Activated CD4-positive, CD25-positive, alpha-beta regulatory T cell treated with anti-CD3 and anti-CD28 coated beads, Interleukin-2, amount 50 U/mL, for 24 hours (primary cell): ENCODE results near the gene ANKRD60.
A peak's percentile ranks its signal among the peaks of the same experiment; 100 is the strongest.

Experiments used
- ATAC-seq, 2 donors: fragments of 150-1000 bp; cut with Tn5 transposase; one replicate each; pipeline ENCODE4 v1.10.0; 2021; ENCODE audit warnings: mild to moderate bottlenecking in 1 of 2, moderate library complexity in 1 of 2

ANKRD60 gene

DNA sequence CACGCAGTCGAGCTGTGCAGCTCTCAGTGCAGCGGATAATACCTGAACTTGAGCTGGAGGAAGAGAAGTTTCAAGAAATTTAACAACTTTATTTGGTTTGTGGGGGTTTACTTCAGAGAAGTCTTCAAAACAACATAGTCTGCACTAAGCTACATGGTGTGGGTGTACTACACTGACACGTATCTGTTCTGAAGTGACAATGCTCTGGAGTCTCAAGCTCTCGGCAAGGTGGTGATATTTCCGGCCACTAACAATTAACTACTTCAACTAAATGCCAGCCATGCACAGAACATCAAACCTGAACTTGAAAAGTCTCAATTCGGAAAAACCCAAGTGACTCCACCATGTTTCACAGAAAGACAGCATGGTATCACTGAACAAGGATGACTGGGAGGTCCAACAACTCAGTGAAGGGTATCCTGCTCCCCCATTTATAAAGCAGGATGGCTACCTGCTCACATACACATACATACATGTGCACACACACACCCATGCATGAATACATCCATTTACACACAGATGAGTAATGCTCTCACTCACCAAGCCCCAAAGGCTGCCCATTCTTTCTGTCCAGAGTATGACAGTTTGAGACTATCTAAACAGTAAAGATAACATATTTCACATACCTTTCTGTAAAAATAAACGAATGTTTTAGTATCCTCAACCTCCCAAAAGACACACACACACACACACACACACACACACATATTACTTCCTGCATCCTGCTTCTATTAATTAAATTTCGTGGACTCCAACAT is 15.4 kb upstream of the ANKRD60 start:
- ATAC-seq = peak; percentile 21 to 30

DNA sequence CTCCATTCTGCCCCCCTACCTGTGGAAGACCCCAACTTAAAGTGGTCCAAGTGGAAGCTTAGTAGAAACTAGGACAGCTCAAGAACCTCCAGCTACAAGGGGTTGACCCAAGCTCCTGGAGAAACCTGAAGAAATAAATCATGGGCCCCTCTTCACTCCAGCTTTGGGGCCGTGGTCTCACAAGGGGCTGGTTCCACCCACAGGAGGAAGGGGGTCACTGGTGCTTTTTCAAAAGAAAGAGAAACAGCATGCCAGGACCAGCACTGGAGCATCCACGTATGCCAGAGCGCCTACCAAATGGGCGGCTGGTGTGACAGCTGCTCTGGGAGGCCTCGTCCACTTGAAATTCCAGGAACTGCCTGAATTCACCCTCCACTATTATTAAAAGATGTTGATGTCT is 14.4 kb upstream of the ANKRD60 start:
- ATAC-seq = no peak

DNA sequence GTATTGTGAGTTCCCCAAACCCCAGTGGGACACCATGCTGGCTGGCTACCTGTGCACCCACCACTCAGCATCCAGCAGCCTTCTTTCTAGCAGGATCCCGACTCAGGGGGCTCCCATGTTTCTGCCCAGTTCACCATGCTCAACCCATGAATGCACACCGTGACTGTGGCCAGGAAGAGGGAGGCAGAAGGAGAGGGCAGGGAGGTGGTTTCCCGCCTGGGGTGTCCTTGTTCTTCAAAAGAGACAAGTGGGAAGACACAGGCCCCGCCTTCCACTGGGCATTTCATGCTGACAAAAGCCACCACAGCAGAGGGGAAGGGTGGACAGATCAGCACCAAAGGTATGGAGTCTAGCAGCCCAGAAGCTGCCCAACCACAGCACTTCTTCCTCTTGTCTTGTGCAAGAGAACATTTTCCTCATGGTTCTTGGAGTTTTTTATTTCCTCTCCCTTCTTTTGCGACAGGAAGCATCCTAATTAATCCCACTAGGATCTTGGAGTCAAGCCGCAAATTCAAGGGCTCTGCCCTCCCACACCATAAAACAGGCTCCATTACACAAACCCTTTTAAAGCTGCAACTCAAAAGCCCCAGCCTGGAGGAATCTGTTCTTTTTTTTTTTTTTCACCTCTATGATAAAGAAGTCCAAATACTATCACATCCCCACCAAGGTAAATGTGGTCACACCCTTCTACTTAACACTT is 13.5 kb upstream of the ANKRD60 start:
- no peak for ATAC-seq

- no peak for ATAC-seq
Observed at GRCh38 chr20:58240471-58240870, 12.0 kb upstream of the ANKRD60 start.

GRCh38 chr20:58239216-58239615 is 10.8 kb upstream of the ANKRD60 start:
- no peak for ATAC-seq

DNA sequence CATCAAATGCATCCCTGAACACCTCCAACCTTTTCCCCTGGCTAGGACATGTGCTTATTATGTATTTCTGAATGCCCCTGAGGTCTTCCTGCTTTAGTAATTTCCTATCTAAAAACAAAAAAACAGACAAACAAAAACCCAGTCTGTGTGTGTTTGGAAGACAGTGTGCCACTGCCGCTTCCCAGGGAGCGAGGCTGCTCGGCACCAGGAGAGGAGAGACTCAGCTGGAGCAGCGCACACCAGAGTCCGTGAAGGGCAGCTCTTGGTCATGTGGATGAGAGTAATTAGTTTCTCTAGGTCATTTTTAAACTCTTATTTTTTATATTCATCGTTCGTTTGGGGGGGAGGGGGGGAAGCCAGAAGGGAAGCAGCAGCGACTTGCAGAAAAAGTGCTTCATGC is 10.0 kb upstream of the ANKRD60 start:
- ATAC-seq = no peak

GRCh38 chr20:58237318-58238132 is 9.1 kb upstream of the ANKRD60 start:
- no peak for ATAC-seq

GRCh38 chr20:58236612-58237317 is 8.3 kb upstream of the ANKRD60 start:
- ATAC-seq = peak; percentile 88 to 94

GRCh38 chr20:58235010-58235409 is 6.6 kb upstream of the ANKRD60 start:
- ATAC-seq = peak in 1 of 2 donors; percentile 38

- no peak for ATAC-seq
Observed at GRCh38 chr20:58233881-58234528, 5.6 kb upstream of the ANKRD60 start.

DNA sequence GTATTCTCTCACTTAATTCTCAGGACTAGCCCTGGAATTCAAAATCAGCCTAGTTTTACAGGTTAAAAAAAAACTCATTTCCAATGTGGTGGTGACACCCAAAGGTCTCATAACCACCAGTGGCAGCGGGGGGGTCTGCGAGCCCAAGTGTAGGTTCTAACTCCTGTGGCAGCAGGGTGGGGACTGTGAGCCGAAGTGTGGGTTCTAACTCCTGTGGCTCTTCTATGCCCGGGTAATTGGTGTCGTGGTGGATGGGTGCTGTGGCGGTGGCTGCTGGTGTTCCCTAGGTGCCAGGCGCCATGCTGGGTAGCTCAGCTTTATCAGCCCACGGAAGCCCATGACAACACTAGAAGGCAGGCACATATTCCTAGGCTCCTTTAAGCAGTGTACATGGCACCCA is 4.9 kb upstream of the ANKRD60 start:
- no peak for ATAC-seq

DNA sequence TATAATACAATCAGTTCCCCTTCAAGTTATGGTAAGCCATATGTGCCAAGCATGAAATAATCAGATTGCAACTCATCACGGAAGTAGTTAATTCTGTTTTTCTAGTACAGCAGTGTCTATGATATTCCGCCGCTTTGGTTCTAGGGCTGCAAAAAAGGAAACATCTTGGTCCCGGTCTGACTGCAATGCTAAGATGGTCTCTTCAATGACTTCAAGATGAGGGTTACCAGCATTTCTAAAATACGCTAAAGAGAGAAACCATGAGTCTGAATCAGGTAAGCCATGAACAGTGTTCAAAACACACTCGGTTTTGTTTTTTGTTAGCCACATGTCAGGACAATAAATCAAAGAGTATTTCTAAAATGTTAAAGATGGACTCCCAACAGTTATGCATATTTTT is 3.2 kb upstream of the ANKRD60 start:
- ATAC-seq = no peak

DNA sequence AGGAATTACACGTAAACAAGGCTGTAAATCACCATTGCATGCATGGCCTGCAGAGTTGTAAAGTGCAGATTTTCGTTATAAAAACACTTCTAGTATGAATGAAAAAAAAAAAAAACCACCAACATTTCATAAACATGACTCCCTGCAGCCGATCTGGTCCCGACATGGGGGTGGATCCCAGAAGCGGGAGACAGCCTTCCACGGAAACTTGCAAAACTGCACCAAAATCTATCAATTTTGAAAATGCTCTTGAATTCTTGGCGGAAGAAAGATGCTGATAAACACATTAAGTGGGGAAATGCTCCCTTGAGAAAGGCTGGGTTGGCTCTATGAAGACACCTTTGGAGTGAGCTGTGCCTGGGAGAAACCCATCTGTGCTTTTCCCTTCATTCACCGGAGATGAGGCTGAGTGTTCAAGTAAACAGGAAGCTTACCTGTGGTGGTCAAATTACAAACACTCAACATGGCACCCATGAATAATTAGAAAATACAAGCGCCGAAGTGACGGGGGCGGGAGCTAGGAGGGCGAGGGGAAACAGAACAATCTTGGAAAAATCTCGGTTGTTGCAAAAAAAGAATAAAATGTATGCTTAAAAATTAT is 845 bp upstream of the ANKRD60 start:
- no peak for ATAC-seq

DNA sequence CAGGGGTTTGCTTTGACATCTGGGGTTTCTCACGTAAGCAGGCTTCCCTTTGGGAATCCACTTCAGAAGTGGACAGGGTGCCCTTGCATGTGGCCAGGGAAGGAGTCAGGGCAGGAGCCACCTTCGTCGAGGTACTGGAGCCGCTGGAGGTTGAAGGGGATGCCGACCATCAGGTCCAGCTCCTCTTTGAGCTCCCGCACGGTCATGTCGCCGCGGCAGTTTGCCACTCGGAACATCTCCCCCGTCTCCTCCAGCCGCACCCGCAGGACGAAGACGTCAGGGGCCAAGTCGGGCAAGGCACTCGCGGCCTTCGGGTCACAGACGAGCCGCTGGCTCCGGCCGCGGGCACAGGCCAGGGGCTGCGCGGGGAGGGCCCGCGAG is 360 bp downstream of the ANKRD60 start:
- ATAC-seq = no peak

DNA sequence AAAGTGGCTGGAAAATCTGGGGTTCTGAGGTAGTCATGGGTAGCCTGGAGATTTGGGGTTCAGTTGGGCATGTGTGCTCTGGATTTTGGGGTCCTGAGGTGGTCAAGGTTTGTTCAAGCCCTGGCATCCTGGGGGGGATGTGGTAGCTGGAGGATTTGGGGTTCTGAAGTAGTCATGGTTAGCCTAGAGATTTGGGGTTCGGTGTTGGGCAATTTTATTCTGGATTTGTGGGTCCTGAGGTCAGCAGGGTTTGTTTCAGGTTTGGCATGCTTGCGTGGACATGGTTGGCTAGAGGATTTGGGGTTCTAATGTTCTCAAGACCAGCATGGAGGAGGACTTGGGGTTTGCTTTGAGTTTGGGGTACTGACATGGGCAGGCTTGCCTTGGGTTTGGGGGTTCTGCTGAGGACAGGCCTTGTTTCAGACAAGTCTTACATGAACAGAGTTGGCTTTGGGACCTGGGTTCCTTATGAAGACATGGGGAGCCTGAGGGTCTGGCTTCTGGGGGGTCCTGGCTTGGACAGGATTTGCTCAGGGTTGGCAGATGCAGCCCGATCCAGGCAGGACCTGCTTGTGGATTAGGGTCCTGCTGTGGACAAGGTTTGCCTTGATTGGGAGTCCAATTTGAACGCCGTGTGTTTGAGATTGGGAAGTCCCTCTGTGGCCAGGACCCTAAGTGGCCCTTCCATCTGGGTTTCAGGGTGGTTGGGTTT is 906 bp downstream of the ANKRD60 start:
- no peak for ATAC-seq

DNA sequence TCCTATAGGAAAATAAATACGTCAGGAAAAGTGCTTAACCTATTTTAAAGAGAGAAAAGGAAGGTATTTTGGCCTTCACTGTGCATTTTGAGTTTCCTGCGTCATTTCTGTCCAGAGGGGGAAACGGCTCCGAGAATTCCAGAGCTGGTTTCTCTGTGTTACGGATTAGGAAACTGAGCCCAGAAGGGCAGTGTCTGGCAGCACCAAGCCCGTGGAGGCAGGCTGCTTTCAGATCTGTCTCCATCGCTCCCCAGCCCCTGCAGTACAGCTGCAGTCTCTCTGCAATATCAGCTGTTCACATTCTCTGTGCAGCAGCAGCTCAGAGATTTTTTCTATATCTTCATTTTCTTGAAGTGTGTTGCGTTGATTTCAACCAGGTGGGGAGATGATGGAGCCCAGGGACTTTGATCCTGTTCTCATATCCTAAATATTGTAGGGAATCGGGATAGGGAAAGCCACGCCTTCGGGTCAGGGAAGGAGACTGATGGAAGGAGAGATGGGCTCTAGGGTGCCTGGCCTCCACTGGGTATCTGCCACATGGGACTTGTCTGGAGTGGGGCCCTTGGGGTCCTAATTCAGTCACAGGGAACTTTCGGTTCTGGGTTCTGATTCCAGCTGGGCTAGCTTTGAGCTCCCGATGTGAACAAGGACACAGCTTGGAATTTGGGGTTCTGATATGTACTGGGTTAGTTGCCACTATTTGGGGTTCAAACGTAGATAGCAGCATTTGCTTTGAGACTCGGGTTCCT is 2.8 kb downstream of the ANKRD60 start:
- no peak for ATAC-seq

DNA sequence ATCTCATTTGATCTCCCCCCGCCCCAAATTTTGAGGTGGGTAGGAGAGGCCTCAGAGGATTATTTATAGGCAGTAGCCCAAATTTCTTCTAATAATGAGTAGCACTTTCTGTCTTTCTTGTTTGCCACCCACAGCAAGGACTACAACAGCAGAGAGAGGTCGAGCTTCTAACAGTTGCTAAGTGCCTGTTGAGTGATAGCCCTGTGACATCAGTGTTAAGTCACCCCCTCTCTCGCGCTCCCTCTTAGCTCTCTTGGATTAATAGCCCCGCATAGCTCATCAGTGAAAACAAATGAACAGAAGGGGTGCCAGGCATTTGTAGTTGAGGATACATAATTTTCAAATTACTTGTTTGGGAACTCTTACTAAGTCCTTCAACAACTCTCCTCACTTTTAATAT is 3.5 kb downstream of the ANKRD60 start:
- no peak for ATAC-seq

DNA sequence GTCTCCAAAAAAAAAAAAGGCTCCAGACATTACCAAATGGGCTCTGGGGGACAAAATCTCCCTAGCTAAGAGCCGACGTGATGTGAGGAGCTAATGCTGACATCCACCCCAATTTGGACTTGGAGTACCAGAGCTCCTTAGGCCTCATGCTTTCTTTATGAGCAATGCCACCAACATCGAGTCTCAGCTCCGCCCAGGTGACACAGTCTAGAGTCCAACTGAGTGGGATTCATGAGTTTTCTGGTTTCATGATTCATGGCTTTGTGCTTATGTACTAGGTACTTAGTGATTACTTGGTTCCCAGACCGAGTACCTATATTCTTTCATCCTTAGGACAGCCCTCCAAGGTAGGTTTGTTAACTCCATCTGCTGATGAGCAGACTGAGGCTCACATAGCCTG is 4.4 kb downstream of the ANKRD60 start:
- ATAC-seq = peak in 1 of 2 donors; percentile 53

DNA sequence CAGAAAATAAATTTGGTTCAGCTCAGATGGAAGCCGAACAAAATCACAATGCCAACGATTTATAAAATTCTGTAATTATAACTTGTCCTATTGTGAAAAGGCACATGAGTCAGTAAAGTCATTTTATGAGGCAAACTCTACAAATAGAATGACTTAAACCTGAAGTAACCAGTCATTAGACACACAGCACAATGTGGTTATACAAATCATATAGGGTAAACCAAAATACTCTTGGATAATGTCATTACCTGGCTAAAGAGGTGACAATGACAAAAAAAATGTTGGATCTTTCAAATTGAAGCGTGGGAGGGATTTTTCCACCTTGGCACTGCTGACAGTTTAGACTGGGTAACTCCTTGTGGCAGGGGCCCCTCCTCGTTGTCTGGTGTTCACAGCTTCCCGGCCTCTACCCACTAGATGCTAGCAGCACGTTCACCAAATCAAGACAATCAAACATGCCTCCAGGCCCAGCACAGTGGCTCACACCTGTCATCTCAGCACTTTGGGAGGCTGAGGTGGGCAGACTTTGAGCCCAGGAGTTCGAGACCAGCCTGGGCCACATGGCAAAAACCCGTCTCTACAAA is 5.0 kb downstream of the ANKRD60 start:
- ATAC-seq = peak in 1 of 2 donors; percentile 50

DNA sequence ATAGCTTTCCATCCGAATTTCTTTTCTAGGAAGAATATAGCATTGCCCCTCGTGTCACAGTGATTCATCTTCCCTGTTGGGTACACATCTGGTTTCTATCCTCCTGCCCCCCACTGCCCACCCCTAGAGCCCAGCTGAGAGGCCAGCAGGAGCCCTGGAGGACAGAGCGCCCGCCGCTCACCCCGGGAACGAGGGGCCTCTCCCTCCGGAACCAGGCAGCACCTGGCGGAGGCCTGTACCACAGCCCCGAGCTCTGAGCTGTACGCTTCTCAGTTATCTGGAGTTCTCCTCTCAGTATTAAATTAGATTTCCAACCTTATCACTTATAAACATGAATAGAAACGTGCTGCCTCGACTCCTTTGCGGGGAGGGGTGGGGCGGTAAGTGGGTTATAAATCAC is 6.0 kb downstream of the ANKRD60 start:
- no peak for ATAC-seq
